Right renal pelvis (tissue), 4 donors: Measurements from ENCODE around the gene SLC16A4. TPM values are rescaled to one million over a fixed set of nuclear protein-coding genes. Genes with fewer than 3 reads are reported as not detected.
"Not testable (repeated sequence)": the region's sequence is repeated elsewhere in the genome, so short reads cannot be mapped to it uniquely, and the experiment has no call there.

Experiments
- DNase-seq, 4 donors: peaks; one replicate each; pipeline ENCODE4 v3.0.0-alpha.2; 2013; ENCODE audit warnings: low read depth in 4 of 4, low spot score in 3 of 4, missing footprints in 1 of 4
- polyA plus RNA-seq, 4 donors: library from polyadenylated mRNA; unstranded; fragments of 120-200 nt; gene quantifications; one replicate each; pipeline ENCODE4 v1.2.1, GENCODE V29; 2013; ENCODE audit not compliant: insufficient read length in 4 of 4

Gene SLC16A4
- polyA plus RNA-seq, 4 donors: 81.0 to 119 (median 82.7) TPM

GRCh38 chr1:110411173-110411735 lies 20.4 kb upstream of the SLC16A4 start:
- DNase-seq: no peak

- no peak for DNase-seq
Observed at GRCh38 chr1:110409316-110409715, 18.5 kb upstream of the SLC16A4 start.

GRCh38 chr1:110408488-110408887 lies 17.7 kb upstream of the SLC16A4 start:
- DNase-seq: no peak

- peak; percentile 89 to 90 (median 90) for DNase-seq
Observed at GRCh38 chr1:110407260-110408210, 16.7 kb upstream of the SLC16A4 start, which contains the start of gene LAMTOR5. Gene LAMTOR5, minus strand, starts transcription at chr1:110407694. Its CDS starts 74 bp downstream, at chr1:110407620.

GRCh38 chr1:110406407-110406806 lies 15.6 kb upstream of the SLC16A4 start:
- DNase-seq: not testable (repeated sequence)

GRCh38 chr1:110404401-110404800 lies 13.6 kb upstream of the SLC16A4 start:
- no peak for DNase-seq

- DNase-seq: no peak
Observed at GRCh38 chr1:110403805-110404204, 13.0 kb upstream of the SLC16A4 start.

- not testable (repeated sequence) for DNase-seq
Observed at GRCh38 chr1:110396259-110396958, 5.6 kb upstream of the SLC16A4 start.

- DNase-seq: no peak
Observed at GRCh38 chr1:110394493-110394820, 3.6 kb upstream of the SLC16A4 start.

- DNase-seq: no peak
Observed at GRCh38 chr1:110393691-110394492, 3.1 kb upstream of the SLC16A4 start.

GRCh38 chr1:110393286-110393685 lies 2.5 kb upstream of the SLC16A4 start:
- DNase-seq: no peak

GRCh38 chr1:110390096-110390495 lies 730 bp downstream of the SLC16A4 start:
- no peak for DNase-seq

GRCh38 chr1:110387048-110387754 lies 3.6 kb downstream of the SLC16A4 start:
- no peak for DNase-seq

GRCh38 chr1:110385369-110385768 lies 5.5 kb downstream of the SLC16A4 start:
- no peak for DNase-seq

GRCh38 chr1:110384581-110385321 lies 6.1 kb downstream of the SLC16A4 start:
- DNase-seq: no peak

- DNase-seq: no peak
Observed at GRCh38 chr1:110383251-110383990, 7.4 kb downstream of the SLC16A4 start.

GRCh38 chr1:110380672-110381283 lies 10.0 kb downstream of the SLC16A4 start:
- no peak for DNase-seq

- no peak for DNase-seq
Observed at GRCh38 chr1:110375490-110375889, 15.3 kb downstream of the SLC16A4 start.
